Natural killer cell (primary cell): Measurements from ENCODE around the gene KAT14. TPM values are rescaled to one million over a fixed set of nuclear protein-coding genes. Genes with fewer than 3 reads are reported as not detected.
A peak's percentile ranks its signal among the peaks of the same experiment; 100 is the strongest.
"Not testable (repeated sequence)": the region's sequence is repeated elsewhere in the genome, so short reads cannot be mapped to it uniquely, and the experiment has no call there.

ENCODE experiments used
- ATAC-seq, 3 donors: fragments of 150-1000 bp in 2 of 3; fragments of 200-7000 bp in 1 of 3; cut with Tn5 transposase; 1 replicate in 1 of 3; 2 replicates in 2 of 3; pipeline ENCODE4 v1.10.0; 2021; ENCODE audit warnings: mild to moderate bottlenecking in 2 of 3, moderate library complexity in 2 of 3
- DNase-seq, 2 donors: peaks; one replicate each; pipeline versions ENCODE4 v3.0.0 to v3.0.0-alpha.2; 2013 to 2021; ENCODE audit warnings: mixed read lengths in 1 of 2
- H3K27ac ChIP-seq: one replicate; pipeline ENCODE4 v1.5.1; 2013; ENCODE audit warnings: mild to moderate bottlenecking, low read length
- H3K27me3 ChIP-seq: one replicate; pipeline ENCODE4 v1.6.1; 2013; ENCODE audit warnings: low read length; ENCODE audit not compliant: control insufficient read depth, insufficient read depth
- H3K36me3 ChIP-seq: one replicate; pipeline ENCODE4 v1.6.1; 2013; ENCODE audit warnings: low read length; ENCODE audit not compliant: control insufficient read depth, insufficient read depth
- H3K4me1 ChIP-seq: one replicate; pipeline ENCODE4 v1.6.1; 2013; ENCODE audit warnings: low read length; ENCODE audit not compliant: control insufficient read depth, insufficient read depth
- H3K4me3 ChIP-seq: one replicate; pipeline ENCODE4 v1.5.1; 2013; ENCODE audit warnings: low read length
- H3K9me3 ChIP-seq: one replicate; pipeline ENCODE4 v1.6.1; 2013; ENCODE audit warnings: low read length; ENCODE audit not compliant: control insufficient read depth, insufficient read depth
- H3K27ac Mint-ChIP-seq, 2 donors: one replicate each; pipeline ENCODE4 v1.8.0; 2022; ENCODE audit warnings: mild to moderate bottlenecking in 2 of 2, mixed read lengths in 2 of 2, moderate library complexity in 1 of 2
- H3K27me3 Mint-ChIP-seq, 2 donors: one replicate each; pipeline ENCODE4 v1.8.0; 2022; ENCODE audit warnings: low read depth in 2 of 2, mixed read lengths in 2 of 2
- H3K36me3 Mint-ChIP-seq: one replicate; pipeline ENCODE4 v1.8.0; 2022; ENCODE audit warnings: mixed read lengths
- H3K4me1 Mint-ChIP-seq, 2 donors: one replicate each; pipeline ENCODE4 v1.8.0; 2022; ENCODE audit warnings: mixed read lengths in 2 of 2
- H3K4me3 Mint-ChIP-seq: one replicate; pipeline ENCODE4 v1.8.0; 2022; ENCODE audit warnings: mild to moderate bottlenecking, moderate library complexity, mixed read lengths
- H3K9me3 Mint-ChIP-seq, 2 donors: one replicate each; pipeline ENCODE4 v1.8.0; 2022; ENCODE audit warnings: mixed read lengths in 2 of 2
- WGBS: methylation state at CpG from one replicate; pipeline ENCODE4 v1.1.7; 2013; ENCODE audit warnings: missing lambda C conversion rate; ENCODE audit not compliant: insufficient coverage; 5-methylcytosine and 5-hydroxymethylcytosine counted together
- intact Hi-C: fragments of 100-400 bp; cut with micrococcal nuclease; formaldehyde crosslinking; loops from one replicate; pipeline ENCODE4 v1.14.2; 2022
- total RNA-seq, 4 donors: library from RNA; stranded (reverse); fragments of 120-200 nt in 1 of 4; gene quantifications; one replicate each; pipeline versions ENCODE4 v1.2.3 to v1.2.4, GENCODE V29; 2013 to 2022
- TF ChIP-seq, protein P1 (sequence below): fragments of 200-600 bp; IDR thresholded peaks from one replicate; pipeline ENCODE4 v1.8.0; 2022; ENCODE audit warnings: antibody characterized with exemption

KAT14 gene, protein sequence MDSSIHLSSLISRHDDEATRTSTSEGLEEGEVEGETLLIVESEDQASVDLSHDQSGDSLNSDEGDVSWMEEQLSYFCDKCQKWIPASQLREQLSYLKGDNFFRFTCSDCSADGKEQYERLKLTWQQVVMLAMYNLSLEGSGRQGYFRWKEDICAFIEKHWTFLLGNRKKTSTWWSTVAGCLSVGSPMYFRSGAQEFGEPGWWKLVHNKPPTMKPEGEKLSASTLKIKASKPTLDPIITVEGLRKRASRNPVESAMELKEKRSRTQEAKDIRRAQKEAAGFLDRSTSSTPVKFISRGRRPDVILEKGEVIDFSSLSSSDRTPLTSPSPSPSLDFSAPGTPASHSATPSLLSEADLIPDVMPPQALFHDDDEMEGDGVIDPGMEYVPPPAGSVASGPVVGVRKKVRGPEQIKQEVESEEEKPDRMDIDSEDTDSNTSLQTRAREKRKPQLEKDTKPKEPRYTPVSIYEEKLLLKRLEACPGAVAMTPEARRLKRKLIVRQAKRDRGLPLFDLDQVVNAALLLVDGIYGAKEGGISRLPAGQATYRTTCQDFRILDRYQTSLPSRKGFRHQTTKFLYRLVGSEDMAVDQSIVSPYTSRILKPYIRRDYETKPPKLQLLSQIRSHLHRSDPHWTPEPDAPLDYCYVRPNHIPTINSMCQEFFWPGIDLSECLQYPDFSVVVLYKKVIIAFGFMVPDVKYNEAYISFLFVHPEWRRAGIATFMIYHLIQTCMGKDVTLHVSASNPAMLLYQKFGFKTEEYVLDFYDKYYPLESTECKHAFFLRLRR
- 10 to 100 TPM in 2 of 3 donors, 1 to 10 TPM in 1; 9.7 to 13.0 (median 10.9) TPM for total RNA-seq
- total RNA-seq (2013) = 17.7 TPM

DNA sequence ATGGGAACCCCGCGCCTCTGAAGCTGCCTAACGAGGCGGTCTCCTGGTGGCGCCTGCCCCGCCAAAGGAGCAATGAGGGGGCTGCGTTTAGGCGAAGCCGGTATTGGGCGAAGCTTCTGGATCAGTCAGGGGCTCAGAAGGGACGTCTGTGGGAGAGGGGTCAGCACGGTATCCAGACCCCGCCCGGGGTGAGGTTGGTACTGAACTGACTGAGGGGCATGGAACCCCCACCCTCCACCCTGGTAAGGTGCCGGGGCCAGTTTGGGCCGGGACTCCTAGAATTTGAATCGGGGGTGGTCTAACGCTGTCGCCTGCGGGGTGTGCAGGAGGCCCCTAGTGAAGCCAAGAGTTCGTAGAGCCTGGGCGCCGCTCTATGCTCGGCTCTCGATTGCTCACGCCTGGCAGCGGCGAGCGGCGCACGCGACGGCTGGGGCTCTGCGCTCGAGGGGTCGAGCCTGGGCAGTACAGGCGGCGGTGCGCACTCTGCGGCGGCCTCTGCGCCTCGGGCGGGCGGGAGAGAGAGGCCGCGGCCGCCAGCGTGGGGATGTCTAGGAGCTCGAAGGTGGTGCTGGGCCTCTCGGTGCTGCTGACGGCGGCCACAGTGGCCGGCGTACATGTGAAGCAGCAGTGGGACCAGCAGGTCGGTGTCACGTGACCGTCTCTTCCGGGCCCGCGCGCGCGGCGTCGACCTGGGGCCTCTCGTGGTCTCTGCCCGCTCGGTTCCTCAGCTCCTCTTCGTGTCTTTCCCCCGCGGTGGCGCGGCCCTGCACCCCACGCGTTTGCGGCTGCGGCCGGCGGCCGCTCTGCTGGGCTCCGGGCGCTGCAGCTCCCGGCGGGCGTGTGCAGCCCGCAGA lies at the start of gene KAT14, which contains the start of gene PET117:
Gene KAT14, plus strand, starts transcription at position 452 of the 854 bp plus-strand sequence. CDS start 4,798 bp downstream, outside the sequence.
Gene PET117, plus strand, starts transcription at position 452 of the 854 bp plus-strand sequence. Its CDS starts 93 bp downstream, at position 545.
- Histone ChIP-seq H3K9me3 (no peaks in the 10 kb centered on the region), H3K4me1 (peaks cover 15% of the 10 kb centered on the region), H3K27ac (peak within 1 kb of the TSS; percentile 89), H3K4me3 (peak within 1 kb of the TSS; percentile 98), H3K27me3 (no peaks in the 10 kb centered on the region), H3K36me3 (peaks cover 6% of the 10 kb centered on the region)
- intact Hi-C loops = loop anchor here (2.0 to 10.0 kb wide), 2 partner anchors 169 to 367 kb away; partner anchors contain the start of genes MGME1, SEC23B and SNX5
- peak within 1 kb of the TSS; percentile 67 to 91 for H3K27ac Mint-ChIP-seq
- H3K27me3 Mint-ChIP-seq = no peaks in the 10 kb centered on the region
- ATAC-seq = peak; percentile 91 to 98 (median 93)
- H3K36me3 Mint-ChIP-seq = no peaks in the 10 kb centered on the region
- no peaks in the 10 kb centered on the region for H3K9me3 Mint-ChIP-seq
- DNase-seq = peak; percentile 94 to 96
- WGBS = under 1% methylated on average over 85 of the region's 87 CpGs
- TF ChIP-seq, protein P1, sequence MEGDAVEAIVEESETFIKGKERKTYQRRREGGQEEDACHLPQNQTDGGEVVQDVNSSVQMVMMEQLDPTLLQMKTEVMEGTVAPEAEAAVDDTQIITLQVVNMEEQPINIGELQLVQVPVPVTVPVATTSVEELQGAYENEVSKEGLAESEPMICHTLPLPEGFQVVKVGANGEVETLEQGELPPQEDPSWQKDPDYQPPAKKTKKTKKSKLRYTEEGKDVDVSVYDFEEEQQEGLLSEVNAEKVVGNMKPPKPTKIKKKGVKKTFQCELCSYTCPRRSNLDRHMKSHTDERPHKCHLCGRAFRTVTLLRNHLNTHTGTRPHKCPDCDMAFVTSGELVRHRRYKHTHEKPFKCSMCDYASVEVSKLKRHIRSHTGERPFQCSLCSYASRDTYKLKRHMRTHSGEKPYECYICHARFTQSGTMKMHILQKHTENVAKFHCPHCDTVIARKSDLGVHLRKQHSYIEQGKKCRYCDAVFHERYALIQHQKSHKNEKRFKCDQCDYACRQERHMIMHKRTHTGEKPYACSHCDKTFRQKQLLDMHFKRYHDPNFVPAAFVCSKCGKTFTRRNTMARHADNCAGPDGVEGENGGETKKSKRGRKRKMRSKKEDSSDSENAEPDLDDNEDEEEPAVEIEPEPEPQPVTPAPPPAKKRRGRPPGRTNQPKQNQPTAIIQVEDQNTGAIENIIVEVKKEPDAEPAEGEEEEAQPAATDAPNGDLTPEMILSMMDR = no peak
- H3K4me3 Mint-ChIP-seq = peak within 1 kb of the TSS; percentile 88
- peaks cover 27 to 37% of the 10 kb centered on the region in 2 donors for H3K4me1 Mint-ChIP-seq

DNA sequence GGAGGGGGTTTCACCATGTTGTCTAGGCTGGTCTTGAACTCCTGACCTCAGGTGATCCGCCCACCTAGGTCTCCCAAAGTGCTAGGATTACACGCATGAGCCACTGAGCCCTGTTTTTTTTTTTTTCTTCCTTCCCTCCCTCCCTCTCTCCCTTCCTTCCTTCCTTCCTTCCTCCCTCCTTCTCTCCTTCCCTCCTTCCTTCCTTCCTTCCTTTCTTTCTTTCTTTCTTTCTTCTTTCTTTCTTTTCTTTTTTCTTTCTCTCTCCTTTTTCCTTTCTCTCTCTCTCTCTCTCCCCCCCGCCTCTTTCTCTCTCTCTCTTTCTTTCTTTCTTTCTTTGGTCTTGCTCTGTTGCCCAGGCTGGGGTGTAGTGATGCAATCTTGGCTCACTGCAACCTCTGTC lies 49.4 kb upstream of the KAT14 start:
- H3K27ac Mint-ChIP-seq, H3K27ac ChIP-seq, H3K4me3 Mint-ChIP-seq, H3K4me1 ChIP-seq, H3K9me3 Mint-ChIP-seq, H3K9me3 ChIP-seq, H3K27me3 ChIP-seq, DNase-seq, intact Hi-C loops, H3K4me1 Mint-ChIP-seq, H3K36me3 Mint-ChIP-seq, ATAC-seq, H3K4me3 ChIP-seq, H3K36me3 ChIP-seq: not testable (repeated sequence)
- peaks cover 5 to 14% of the 10 kb centered on the region in 2 donors for H3K27me3 Mint-ChIP-seq
- 95% methylated on average over 3 of the region's 3 CpGs for WGBS

DNA sequence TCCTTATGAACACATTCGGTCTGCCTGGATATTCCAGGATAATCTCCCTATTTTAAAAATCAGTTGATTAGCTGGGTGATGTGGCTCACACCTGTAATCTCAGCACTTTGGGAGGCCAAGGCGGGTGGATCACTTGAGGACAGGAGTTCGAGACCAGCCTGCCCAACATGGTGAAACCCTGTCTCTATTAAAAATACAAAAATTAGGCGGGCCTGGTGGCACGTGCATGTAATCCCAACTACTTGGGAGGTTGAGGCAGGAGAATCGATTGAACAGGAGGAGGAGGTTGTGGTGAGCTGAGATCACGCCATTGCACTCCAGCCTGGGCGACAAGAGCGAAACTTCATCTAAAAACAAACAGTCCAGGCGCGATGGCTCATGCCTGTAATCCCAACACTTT lies 48.8 kb upstream of the KAT14 start:
- not testable (repeated sequence) for H3K36me3 Mint-ChIP-seq
- WGBS = 89% methylated on average over 11 of the region's 11 CpGs

DNA sequence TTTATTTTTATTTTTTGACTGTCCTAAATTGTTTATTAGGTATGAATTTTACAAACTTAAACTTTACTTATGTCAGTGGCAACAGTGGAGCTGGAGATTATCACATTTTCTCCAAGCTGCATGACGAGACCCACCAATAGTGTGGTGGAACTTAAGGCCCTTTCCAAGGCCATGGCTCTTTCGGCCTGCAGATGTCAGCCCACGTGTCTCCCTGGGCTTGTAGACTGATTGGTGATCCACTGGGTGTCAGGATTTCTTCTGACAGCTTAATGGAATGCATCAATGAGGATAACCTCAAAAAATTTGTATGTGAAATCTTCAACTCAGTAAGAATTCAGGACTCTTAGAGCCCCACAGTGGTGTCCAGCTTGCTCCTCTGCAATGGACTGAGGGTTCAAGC lies 47.6 kb upstream of the KAT14 start:
- 73% methylated on average over 3 of the region's 3 CpGs for WGBS
- no peak overlapping the region for H3K27ac Mint-ChIP-seq
- no peak for DNase-seq

More for the DNA sequence above, 48.8 kb upstream of the KAT14 start:
- H3K9me3 Mint-ChIP-seq, H3K27me3 ChIP-seq, H3K4me3 ChIP-seq, H3K36me3 ChIP-seq, DNase-seq, intact Hi-C loops, H3K4me3 Mint-ChIP-seq, ATAC-seq, H3K9me3 ChIP-seq, H3K4me1 Mint-ChIP-seq, H3K4me1 ChIP-seq, H3K27ac Mint-ChIP-seq, H3K27ac ChIP-seq: not testable (repeated sequence)
- H3K27me3 Mint-ChIP-seq = peaks cover 5 to 14% of the 10 kb centered on the region in 2 donors

More for the DNA sequence above, 47.6 kb upstream of the KAT14 start:
- no peaks in the 10 kb centered on the region for H3K9me3 Mint-ChIP-seq
- Histone ChIP-seq H3K27me3 (no peaks in the 10 kb centered on the region), H3K36me3 (no peaks in the 10 kb centered on the region), H3K4me3 (no peak overlapping the region), H3K27ac (no peak overlapping the region), H3K4me1 (no peaks in the 10 kb centered on the region), H3K9me3 (no peaks in the 10 kb centered on the region)
- TF ChIP-seq, protein P1 = no peak
- no peak for ATAC-seq
- no peaks in the 10 kb centered on the region for H3K4me1 Mint-ChIP-seq
- H3K27me3 Mint-ChIP-seq = peaks cover 5 to 10% of the 10 kb centered on the region in 2 donors
- no peak overlapping the region for H3K4me3 Mint-ChIP-seq
- no peaks in the 10 kb centered on the region for H3K36me3 Mint-ChIP-seq
- intact Hi-C loops = no loop called here
